SKM-1 (cell line): ENCODE data around the gene TPCN2.
A peak's percentile ranks its signal among the peaks of the same experiment; 100 is the strongest.

Source experiments
- DNase-seq: peaks from one replicate; lab custom pipeline; 2025; ENCODE audit not compliant: unreplicated experiment; lab: John Stamatoyannopoulos, UW

TPCN2 gene

GRCh38 chr11:69091638-69092165 lies 43.0 kb downstream of the TPCN2 start:
- DNase-seq = no peak

DNA sequence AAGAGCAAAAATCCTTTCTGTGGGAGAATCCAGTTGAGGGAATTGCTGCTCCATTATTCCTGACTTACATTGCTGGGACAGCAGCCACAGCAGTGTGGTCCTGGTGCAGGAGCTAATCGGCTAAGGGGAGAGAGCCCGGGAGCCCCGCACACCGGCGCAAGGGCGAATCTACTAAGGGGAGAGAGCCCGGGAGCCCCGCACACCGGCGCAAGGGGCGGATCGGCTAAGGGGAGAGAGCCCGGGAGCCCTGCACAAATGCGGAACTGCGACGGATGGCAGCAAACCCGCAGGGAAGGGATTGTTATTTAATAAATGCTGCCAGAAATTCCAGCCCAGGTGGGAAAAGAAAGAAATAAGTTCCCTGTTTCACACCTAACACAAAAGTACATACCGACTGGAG lies 43.5 kb downstream of the TPCN2 start:
- no peak for DNase-seq

DNA sequence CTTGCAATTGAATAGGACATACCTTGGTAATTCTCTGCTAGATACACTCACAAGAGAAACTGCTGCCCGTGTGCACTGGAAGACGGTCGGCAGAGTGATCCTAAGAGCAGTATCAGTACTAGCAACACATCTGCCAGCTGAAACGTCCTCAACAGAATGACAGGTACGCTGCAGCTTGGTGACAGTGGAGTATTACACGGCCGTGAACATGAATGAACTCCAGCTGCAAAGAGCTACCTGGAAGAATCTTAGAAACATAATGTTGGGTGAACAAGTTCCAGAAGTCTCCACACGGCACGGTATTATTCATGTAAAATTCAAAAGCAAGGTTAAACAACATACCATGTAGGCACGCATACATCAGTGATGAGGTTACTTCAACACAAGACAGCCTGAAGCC lies 44.4 kb downstream of the TPCN2 start:
- DNase-seq = no peak

DNA sequence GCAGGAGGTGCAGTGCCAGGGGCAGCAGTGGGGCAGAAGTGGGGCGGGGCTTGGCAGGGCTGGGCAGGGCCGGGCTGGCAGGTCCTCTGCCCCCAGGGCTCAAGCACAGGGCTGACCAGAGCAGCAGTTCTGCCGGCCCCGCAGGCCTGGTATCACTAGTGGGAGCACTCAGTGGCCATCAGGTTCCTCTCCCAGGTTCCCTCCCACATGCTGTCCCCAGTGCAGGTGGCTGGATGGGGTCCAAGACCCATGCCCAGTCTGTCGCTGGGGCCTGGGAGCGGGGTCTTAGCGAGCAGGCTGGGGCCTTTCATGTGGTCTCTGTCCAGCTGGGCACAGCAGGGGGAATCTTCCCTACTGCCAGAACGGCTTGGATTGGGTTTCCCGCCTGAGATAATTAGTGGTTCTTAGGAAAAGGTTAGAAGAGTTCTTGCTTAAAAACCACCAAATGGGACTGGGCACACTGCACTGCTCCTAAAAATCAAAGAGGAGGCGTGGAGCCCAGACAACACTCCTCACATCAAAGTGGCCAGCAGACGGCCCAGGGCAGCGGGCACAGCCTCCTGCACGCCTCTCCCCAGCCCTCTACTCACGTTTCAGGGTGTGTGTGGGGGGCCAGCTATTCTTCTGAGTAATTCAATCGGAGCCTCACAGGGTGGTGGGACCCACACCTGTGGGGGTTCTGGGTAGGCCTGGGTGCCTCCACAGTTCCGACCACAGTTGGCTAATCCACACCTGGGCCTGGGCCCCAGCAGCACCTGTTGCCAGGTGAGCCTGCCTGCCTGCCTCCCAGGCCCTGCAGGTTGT lies 45.6 kb downstream of the TPCN2 start:
- no peak for DNase-seq

- no peak for DNase-seq
Measured at GRCh38 chr11:69094915-69095290, 46.2 kb downstream of the TPCN2 start.

DNA sequence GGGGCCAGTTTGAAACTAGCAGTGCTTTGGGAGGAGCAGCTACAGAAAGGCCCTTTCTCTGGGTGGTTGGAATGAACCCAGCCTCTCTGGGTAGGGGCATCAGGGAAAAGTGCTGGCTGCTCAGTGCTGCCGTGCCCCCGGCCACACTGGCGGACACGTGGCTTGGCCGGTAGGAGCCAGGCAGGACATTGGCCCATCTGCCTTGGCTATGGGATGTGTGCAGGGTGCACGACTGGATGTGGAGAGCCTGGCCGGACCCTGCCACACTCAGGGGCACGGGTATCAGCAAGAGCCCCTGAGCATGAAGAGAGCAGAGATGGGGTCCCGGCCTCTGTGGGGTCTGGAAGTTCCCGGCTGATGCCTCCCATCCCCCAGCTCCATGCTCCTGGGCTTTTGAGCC lies 46.6 kb downstream of the TPCN2 start:
- DNase-seq = no peak

DNA sequence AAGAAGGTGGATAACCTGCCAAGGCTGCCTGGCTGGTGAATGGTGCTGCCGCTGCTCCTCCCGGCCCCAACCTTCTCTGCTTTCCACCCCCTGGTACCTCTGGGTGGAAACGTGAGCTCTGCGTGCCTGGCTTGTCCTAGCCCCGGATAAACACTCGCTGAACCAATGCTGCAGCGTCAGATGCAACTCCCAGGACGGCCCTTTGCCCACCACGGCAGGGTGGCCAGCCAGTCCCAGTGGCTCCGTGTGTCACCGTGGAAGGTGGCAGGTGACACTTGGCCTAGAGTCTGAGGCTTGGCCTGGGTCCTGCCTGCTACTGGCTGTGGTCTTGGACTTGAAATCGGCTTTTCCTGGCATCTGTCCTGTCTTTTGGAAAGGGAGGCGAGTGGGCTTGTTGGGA lies 47.7 kb downstream of the TPCN2 start:
- DNase-seq = no peak

- no peak for DNase-seq
Measured at GRCh38 chr11:69097263-69097662, 48.5 kb downstream of the TPCN2 start.

DNA sequence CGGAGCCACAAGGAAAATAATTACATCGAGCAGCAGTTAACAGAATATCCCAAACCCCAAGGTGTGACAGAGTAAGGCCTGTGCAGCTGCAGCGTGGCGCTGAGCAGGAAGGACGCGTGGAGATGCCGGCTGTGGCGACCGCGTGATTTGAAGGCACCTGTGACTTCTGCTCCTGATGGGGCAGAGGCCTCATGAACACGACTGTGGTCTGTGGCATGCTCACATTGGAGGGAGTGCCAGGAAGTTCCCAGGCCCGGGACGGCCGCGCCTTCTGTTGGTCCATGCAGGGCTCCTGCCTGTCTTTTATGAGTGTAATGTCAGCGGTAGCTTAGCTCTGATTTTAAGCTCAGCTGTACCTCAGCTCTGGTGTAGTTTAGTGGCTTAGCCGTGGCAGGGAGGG lies 50.4 kb downstream of the TPCN2 start:
- no peak for DNase-seq

DNA sequence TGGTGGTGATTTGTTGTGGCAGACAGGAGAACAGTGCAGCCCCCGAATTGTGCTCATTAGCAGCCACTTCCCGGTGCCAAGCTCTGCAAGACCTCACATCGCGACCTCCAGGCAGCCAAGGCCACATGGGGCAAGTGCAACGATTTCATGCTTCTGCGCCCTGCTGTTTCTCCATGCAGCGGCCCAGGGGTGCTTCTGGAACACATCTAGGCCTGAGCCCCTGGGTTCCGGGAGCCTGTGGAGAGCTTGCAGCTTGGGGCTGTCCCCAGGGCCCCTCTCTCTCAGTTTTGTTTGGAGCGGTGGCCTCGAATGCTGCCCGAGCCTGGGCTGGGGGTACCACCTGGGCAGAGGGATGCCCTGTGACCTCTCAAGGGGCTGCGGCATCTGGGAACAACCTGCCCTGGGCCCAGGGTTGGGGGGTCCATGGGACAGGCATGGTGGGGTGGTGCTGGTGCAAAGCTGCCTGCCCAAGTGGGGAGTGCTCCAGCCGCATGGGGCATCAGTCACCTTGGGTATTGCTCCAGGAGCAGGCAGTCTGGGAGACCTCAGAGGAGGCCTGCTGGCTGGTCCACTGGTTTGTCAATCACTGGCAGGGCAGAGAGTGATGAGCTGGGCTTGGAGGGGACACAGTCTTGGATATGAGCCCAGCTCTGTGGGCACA lies 51.9 kb downstream of the TPCN2 start:
- DNase-seq = no peak

DNA sequence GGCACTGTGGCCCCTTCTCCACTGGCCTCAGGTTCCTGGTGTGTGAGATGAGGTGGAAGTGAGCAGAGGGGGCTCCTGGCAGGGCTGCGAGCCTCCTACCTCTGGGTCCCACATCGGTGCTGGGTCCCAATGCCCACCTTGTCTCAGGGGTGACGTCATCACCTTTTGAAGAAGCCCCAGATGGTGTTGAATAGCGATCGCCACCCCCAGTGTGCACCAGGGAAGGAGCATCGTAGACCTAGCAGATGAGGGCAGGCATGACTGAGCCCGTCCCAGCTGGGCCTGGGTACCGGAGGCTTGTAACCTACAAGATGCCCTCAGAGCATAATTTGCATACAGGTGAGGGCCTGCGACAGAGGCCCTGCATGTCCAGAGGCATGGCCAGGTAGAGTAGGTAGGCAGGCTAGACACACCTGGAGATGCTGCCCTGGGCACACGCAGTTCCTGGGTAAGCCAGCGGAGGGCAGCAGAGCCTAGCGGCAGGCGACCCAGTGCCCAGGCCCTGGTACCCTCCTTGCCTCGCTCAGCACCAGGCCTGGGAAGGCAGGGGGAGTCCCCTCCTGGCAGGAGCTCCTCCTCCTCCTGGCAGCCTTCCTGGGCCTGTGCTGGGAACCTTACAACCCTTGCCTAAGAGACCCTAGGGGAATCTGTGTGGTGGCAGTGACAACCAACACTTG lies 52.5 kb downstream of the TPCN2 start:
- DNase-seq = peak; percentile 5

GRCh38 chr11:69101792-69102695 lies 53.3 kb downstream of the TPCN2 start:
- DNase-seq = no peak

GRCh38 chr11:69102732-69103615 lies 54.2 kb downstream of the TPCN2 start:
- DNase-seq = no peak

DNA sequence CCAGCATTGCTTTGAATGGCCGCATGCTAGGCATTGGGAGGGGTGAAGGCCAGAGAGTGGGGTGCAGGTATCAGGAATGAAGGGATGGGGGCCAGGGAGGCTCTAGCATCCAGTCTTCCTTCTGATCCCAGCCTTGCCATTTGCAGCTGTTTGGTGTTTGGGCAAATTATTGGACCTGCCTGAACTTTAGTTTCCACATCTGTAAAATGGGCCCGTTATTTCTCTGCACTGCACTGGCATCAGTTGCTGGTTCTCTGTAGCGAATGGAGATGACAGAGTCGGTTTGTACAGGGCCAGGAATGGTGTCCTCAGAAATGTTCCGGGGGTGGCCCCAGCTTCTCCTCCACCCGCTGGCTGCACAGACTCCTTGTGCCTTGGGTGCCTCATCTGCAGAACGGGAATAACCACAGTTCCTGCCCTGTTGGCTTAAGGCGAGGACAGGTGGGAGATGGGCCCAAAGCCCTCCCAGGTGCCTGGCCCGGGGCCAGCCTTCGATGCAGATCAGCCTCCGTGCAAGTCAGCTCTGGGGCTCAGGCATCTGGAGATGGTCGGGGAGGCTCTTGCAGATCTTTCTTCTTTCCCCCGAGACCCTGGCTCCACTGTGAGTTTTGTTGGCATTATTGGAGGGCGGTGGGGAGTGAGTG lies 55.6 kb downstream of the TPCN2 start:
- no peak for DNase-seq

DNA sequence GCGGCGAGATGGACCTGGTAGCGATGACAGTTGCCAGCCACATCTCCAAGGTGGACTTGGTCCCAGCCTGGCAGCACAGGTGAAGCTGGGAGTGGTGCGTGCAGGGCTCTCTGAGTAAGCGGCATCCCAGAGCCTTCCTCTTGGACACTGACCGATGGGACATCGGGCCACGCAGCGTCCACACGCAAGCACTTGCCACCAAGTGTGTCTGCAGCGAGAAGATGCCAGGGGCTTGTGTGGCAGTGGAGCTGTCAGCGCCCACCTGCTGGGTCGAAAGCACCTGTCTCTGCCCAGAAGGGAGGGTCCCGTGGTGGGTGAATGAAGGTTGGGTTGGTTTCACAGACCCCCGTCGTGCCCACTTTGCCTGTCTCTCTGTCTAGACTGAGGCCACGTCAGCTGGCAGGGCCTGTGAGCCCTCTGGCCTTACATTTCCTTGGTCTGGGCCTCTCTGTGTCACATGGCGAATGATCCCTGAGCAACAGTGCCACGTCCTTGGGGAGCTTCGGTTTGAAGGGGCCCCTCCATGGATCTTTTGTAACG lies 56.2 kb downstream of the TPCN2 start:
- DNase-seq = no peak

DNA sequence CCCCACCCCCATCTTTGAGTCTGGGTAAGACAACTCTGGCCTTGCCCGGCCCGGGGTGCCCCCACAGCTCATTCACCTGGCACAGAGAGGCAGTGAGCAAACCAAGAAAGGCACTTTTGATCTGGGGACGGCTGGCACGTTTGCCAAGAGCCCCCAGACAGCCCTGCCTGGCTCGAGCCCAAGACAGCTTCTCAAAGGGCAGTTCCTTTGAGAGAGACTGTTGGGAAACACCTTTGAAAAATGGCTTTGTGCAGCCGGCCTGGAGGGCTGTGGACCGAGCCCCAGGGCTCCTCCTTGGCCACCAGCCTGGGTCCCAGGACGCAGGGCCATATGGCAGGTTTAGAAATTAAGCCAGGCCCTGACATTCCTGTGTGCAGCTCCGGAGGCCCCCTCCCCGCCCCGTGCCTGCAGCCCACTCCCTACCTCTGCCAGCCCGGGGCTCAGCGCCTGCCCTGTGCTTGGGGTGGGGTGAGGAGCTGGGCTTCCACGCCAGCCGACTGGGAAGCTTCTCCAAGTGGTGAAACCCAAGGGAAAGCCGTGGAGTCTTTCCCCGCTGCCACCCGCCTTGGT lies 56.8 kb downstream of the TPCN2 start:
- DNase-seq = no peak

DNA sequence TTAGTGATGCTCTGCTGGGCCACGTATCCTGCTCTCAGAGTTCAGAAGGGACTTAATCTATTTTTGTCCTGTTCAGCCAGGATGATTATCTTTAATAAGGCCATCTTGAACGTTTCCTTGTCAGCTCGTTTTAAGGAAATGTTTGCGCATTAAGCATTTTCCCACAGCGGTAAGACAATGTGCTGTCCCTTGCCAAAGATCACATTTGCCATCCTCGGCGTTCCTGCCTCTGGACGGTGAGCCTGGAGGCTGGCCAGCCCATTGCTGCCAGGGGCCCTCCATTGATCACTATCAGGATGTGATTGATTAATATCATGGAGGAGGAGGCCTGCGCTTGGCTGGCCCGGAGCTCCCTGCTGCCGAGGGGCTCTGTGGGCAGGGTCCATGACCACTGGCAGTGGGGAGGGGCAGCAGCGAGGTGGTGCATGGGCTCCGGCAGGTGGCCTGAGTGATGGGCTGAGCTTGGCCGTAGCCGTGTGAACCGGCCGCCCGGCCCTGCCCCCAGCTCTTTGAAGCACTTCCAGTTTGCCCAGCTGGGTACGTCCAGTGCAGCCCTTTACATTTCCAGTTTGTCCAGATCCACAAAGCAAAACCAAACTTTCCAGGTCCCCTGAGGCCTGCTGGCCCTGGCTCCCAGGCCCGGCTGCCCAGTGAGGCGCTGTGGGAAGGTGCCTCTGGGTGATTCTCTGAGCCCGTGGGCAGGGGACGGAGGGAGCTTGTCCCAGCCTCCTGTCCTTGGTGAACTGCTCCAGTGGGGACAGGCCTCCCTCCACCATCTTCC lies 57.5 kb downstream of the TPCN2 start:
- no peak for DNase-seq

GRCh38 chr11:69107413-69107812 lies 58.7 kb downstream of the TPCN2 start:
- no peak for DNase-seq
